ENCODE measurements around the gene IGFBP3.

The IGFBP3 gene

DNA sequence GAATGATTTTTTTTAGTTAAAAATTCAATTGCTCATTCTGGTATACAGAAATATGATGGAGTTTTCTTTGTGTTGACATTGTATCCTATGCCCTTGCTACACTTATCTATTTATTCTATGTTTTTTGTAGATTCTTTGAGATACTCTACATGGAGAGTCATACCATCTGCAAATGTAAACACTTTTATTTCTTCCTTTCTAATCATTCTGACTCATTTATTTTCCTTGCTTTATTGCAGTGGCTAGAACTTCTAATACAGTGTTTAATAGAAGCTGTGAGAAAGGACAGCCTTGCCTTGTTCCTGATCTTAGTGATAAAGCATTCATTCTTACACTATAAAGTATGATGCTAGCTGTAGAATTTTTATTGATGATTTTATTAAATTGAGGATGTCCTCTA is 9.9 kb upstream of the IGFBP3 start:
- Histone ChIP-seq H3K27me3 (replicated peaks; ENCODE audit: insufficient read depth, low read length) (no peaks in the 10 kb centered on the region), H3K36me3 (replicated peaks; ENCODE audit: insufficient read depth, low read length) (no peaks in the 10 kb centered on the region), H3K9ac (ENCODE audit: low read length) (no peak overlapping the region), H3K4me2 (ENCODE audit: low read depth, low read length) (no peak overlapping the region), H2AFZ (ENCODE audit: low read length) (no peak overlapping the region), H3K27ac (ENCODE audit: low read length) (no peak overlapping the region), H3K9me2 (replicated peaks; ENCODE audit: insufficient read depth, low read length) (no peaks in the 10 kb centered on the region), H4K20me1 (ENCODE audit: insufficient read depth, low read length) (no peaks in the 10 kb centered on the region), H3K4me3 (ENCODE audit: low read length) (no peak overlapping the region), H3F3A (ENCODE audit: insufficient read depth, low read length) (no peaks in the 10 kb centered on the region), H3K4me1 (ENCODE audit: low read length) (peaks cover 4% of the 10 kb centered on the region; the same call in 1 of the 2 replicates), H3K79me2 (ENCODE audit: low read length) (no peaks in the 10 kb centered on the region), H3K9me3 (replicated peaks; ENCODE audit: insufficient read depth, low read length) (no peaks in the 10 kb centered on the region)
- no peak for DNase-seq
- TF ChIP-seq EZH2 (optimal IDR thresholded peaks at IDR 0.05; ENCODE audit: low read depth, low read length) (no peak), EZH2phosphoT487 (IDR thresholded peaks at IDR 0.05; ENCODE audit: low read length) (no peak)
- TF ChIP-seq, protein P1, sequence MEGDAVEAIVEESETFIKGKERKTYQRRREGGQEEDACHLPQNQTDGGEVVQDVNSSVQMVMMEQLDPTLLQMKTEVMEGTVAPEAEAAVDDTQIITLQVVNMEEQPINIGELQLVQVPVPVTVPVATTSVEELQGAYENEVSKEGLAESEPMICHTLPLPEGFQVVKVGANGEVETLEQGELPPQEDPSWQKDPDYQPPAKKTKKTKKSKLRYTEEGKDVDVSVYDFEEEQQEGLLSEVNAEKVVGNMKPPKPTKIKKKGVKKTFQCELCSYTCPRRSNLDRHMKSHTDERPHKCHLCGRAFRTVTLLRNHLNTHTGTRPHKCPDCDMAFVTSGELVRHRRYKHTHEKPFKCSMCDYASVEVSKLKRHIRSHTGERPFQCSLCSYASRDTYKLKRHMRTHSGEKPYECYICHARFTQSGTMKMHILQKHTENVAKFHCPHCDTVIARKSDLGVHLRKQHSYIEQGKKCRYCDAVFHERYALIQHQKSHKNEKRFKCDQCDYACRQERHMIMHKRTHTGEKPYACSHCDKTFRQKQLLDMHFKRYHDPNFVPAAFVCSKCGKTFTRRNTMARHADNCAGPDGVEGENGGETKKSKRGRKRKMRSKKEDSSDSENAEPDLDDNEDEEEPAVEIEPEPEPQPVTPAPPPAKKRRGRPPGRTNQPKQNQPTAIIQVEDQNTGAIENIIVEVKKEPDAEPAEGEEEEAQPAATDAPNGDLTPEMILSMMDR (IDR thresholded peaks at IDR 0.05; ENCODE audit: low read length) = no peak

DNA sequence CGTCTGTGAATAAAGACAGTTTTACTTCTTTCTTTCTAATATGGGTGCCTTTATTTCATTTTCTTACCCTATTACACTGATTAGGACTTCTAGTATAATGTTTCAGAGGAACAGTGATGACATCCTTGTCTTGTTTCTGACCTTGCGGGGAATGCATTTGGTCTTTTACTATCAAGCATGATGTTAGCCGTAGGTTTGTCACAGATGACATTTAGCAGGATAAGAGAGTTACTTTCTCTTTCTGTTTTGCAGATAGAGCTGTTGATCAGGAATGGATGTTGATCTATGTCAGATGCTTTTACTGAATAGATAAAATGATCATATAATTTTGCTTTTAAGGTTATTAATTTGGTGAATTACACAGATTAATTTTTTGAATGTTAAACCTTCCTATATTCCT is 6.6 kb upstream of the IGFBP3 start:
- peak; percentile 65 for DNase-seq
- Histone ChIP-seq H3K36me3 (replicated peaks; ENCODE audit: insufficient read depth, low read length) (no peaks in the 10 kb centered on the region), H3K4me1 (ENCODE audit: low read length) (peaks cover 4% of the 10 kb centered on the region; the same call in 1 of the 2 replicates), H2AFZ (ENCODE audit: low read length) (peak overlapping the region; percentile 80), H3K9ac (ENCODE audit: low read length) (peak overlapping the region; percentile 15; the same call in 1 of the 2 replicates), H4K20me1 (ENCODE audit: insufficient read depth, low read length) (no peaks in the 10 kb centered on the region), H3K27me3 (replicated peaks; ENCODE audit: insufficient read depth, low read length) (no peaks in the 10 kb centered on the region), H3K9me2 (replicated peaks; ENCODE audit: insufficient read depth, low read length) (no peaks in the 10 kb centered on the region), H3K9me3 (replicated peaks; ENCODE audit: insufficient read depth, low read length) (no peaks in the 10 kb centered on the region), H3K27ac (ENCODE audit: low read length) (no peak overlapping the region), H3K79me2 (ENCODE audit: low read length) (no peaks in the 10 kb centered on the region), H3F3A (ENCODE audit: insufficient read depth, low read length) (peaks cover 4% of the 10 kb centered on the region; the same call in 1 of the 2 replicates), H3K4me3 (ENCODE audit: low read length) (peak overlapping the region; percentile 47), H3K4me2 (ENCODE audit: low read depth, low read length) (peak overlapping the region; percentile 66)
- no peak for TF ChIP-seq EZH2 (optimal IDR thresholded peaks at IDR 0.05; ENCODE audit: low read depth, low read length)
- no peak for TF ChIP-seq EZH2phosphoT487 (IDR thresholded peaks at IDR 0.05; ENCODE audit: low read length)
- TF ChIP-seq, protein P1 (IDR thresholded peaks at IDR 0.05; ENCODE audit: low read length) = no peak

DNA sequence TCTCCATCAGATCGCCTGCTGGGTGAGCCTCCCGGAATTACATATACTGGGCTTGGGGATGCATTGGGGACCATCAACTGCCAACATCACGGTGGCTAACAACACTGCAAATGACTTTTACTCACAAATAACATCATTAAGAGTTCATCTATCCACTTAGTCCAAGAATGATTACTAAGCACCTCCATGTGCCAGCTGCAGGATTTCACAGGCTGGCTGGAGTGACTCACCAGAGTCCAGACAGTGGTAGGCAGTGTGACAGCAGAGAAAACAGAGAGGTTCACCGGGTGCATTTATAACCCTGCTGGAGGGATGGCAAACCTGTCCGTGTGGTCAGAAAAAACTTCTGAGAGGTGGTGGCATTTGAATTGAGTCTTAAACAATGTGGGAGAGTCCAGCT is 3.2 kb upstream of the IGFBP3 start:
- DNase-seq = no peak
- Histone ChIP-seq H3K9ac (ENCODE audit: low read length) (no peak overlapping the region), H3K27me3 (replicated peaks; ENCODE audit: insufficient read depth, low read length) (no peaks in the 10 kb centered on the region), H3K4me1 (ENCODE audit: low read length) (peaks cover 15% of the 10 kb centered on the region), H3F3A (ENCODE audit: insufficient read depth, low read length) (peaks cover 23% of the 10 kb centered on the region), H3K9me2 (replicated peaks; ENCODE audit: insufficient read depth, low read length) (no peaks in the 10 kb centered on the region), H3K27ac (ENCODE audit: low read length) (no peak overlapping the region), H4K20me1 (ENCODE audit: insufficient read depth, low read length) (no peaks in the 10 kb centered on the region), H3K36me3 (replicated peaks; ENCODE audit: insufficient read depth, low read length) (no peaks in the 10 kb centered on the region), H3K4me3 (ENCODE audit: low read length) (no peak overlapping the region), H3K79me2 (ENCODE audit: low read length) (no peaks in the 10 kb centered on the region), H3K4me2 (ENCODE audit: low read depth, low read length) (no peak overlapping the region), H3K9me3 (replicated peaks; ENCODE audit: insufficient read depth, low read length) (no peaks in the 10 kb centered on the region), H2AFZ (ENCODE audit: low read length) (no peak overlapping the region)
- TF ChIP-seq, protein P1 (IDR thresholded peaks at IDR 0.05; ENCODE audit: low read length) = no peak
- no peak for TF ChIP-seq EZH2 (optimal IDR thresholded peaks at IDR 0.05; ENCODE audit: low read depth, low read length)
- no peak for TF ChIP-seq EZH2phosphoT487 (IDR thresholded peaks at IDR 0.05; ENCODE audit: low read length)

All from MM.1S (cell line).